HL-60 (cell line): ENCODE measurements around the gene LRRC4C.

Experiments
- DNase-seq, 2 experiments: peaks; one replicate each; pipeline ENCODE4 v3.0.0-alpha.2; 2010 to 2020; ENCODE audit warnings: low read depth in 1 of 2, low spot score in 1 of 2
- H3K27ac ChIP-seq: fragments of 250-450 bp; sonication (Bioruptor Pico); replicated peaks from 2 replicates; pipeline ENCODE4 v1.5.1; 2020; ENCODE audit warnings: mild to moderate bottlenecking, moderate library complexity
- H3K27me3 ChIP-seq: fragments of 250-450 bp; sonication (Bioruptor Pico); 2 replicates; pipeline ENCODE4 v1.5.1; 2021; ENCODE audit warnings: mild to moderate bottlenecking, moderate library complexity; ENCODE audit not compliant: insufficient read depth, poor library complexity, severe bottlenecking
- H3K4me3 ChIP-seq: replicated peaks from 2 replicates; pipeline ENCODE4 v1.5.1; 2011; ENCODE audit warnings: mild to moderate bottlenecking, control low read depth, low read length; ENCODE audit not compliant: insufficient read depth
- CTCF ChIP-seq: IDR thresholded peaks from one replicate; pipeline ENCODE4 v1.5.1; 2011; ENCODE audit warnings: low read length, control low read depth, inconsistent platforms; ENCODE audit not compliant: insufficient read depth
- GABPA ChIP-seq: IDR thresholded peaks from 2 replicates; pipeline ENCODE4 v1.6.1; 2012; ENCODE audit warnings: low read depth
- POLR2AphosphoS5 ChIP-seq: IDR thresholded peaks from 2 replicates; pipeline ENCODE4 v1.6.1; 2012; ENCODE audit warnings: low read depth
- REST ChIP-seq: IDR thresholded peaks from 2 replicates; pipeline ENCODE4 v1.6.1; 2012; ENCODE audit warnings: low read depth; ENCODE audit not compliant: insufficient replicate concordance
- SPI1 ChIP-seq: IDR thresholded peaks from 2 replicates; pipeline ENCODE4 v1.6.1; 2012; ENCODE audit warnings: low read depth, mild to moderate bottlenecking, borderline replicate concordance

The LRRC4C gene

GRCh38 chr11:40166892-40167291, 1292.6 kb downstream of the LRRC4C start:
- no peak for DNase-seq
- Histone ChIP-seq H3K27ac (no peak overlapping the region), H3K27me3 (no peaks in the 10 kb centered on the region), H3K4me3 (no peak overlapping the region)
- no peak for TF ChIP-seq CTCF
- TF ChIP-seq SPI1 = no peak
- no peak for TF ChIP-seq REST

GRCh38 chr11:40162901-40163883, 1296.3 kb downstream of the LRRC4C start:
- Histone ChIP-seq H3K27ac (no peak overlapping the region), H3K4me3 (no peak overlapping the region), H3K27me3 (no peaks in the 10 kb centered on the region)
- TF ChIP-seq GABPA (no peak), SPI1 (no peak), POLR2AphosphoS5 (no peak), REST (no peak), CTCF (no peak)
- DNase-seq = no peak

- Histone ChIP-seq H3K4me3 (no peak overlapping the region), H3K27ac (no peak overlapping the region), H3K27me3 (no peaks in the 10 kb centered on the region)
- no peak for DNase-seq
- TF ChIP-seq POLR2AphosphoS5 (no peak), SPI1 (no peak), REST (no peak), GABPA (no peak), CTCF (no peak)
These were observed 1297.5 kb downstream of the LRRC4C start for GRCh38 chr11:40161854-40162410.
